Astrocyte (in vitro differentiated cells and primary cell): ENCODE measurements around the gene MFSD1. TPM values are rescaled to one million over a fixed set of nuclear protein-coding genes. Genes with fewer than 3 reads are reported as not detected.

Experiments used
- DNase-seq: peaks from one replicate; pipeline ENCODE4 v3.0.0-alpha.2; 2010; ENCODE audit warnings: low read depth
- FAIRE-seq: peaks from 2 replicates; lab custom pipeline; 2011; peaks lifted over from hg19 to GRCh38; lab: Jason Lieb, UNC
- H2AFZ ChIP-seq: 2 replicates; pipeline ENCODE4 v1.6.0; 2012; ENCODE audit warnings: low read depth, low read length, inconsistent platforms
- H3K27ac ChIP-seq: 2 replicates; pipeline ENCODE4 v1.5.1; 2011; ENCODE audit warnings: low read depth, low read length, inconsistent platforms
- H3K27me3 ChIP-seq: 2 replicates; pipeline ENCODE4 v1.6.0; 2011; ENCODE audit warnings: low read length, inconsistent platforms; ENCODE audit not compliant: insufficient read depth
- H3K36me3 ChIP-seq: 2 replicates; pipeline ENCODE4 v1.5.1; 2011; ENCODE audit warnings: low read length, inconsistent platforms; ENCODE audit not compliant: insufficient read depth
- H3K4me1 ChIP-seq: 2 replicates; pipeline ENCODE4 v1.5.1; 2011; ENCODE audit warnings: low read length, inconsistent platforms; ENCODE audit not compliant: insufficient read depth
- H3K4me2 ChIP-seq: 2 replicates; pipeline ENCODE4 v1.6.0; 2012; ENCODE audit warnings: low read length, inconsistent platforms
- H3K4me3 ChIP-seq: 2 replicates; pipeline ENCODE4 v1.5.1; 2011; ENCODE audit warnings: low read depth, mild to moderate bottlenecking, low read length, inconsistent platforms; ENCODE audit not compliant: insufficient read depth
- H3K79me2 ChIP-seq: 2 replicates; pipeline ENCODE4 v1.6.0; 2012; ENCODE audit warnings: mild to moderate bottlenecking, low read length, inconsistent platforms; ENCODE audit not compliant: insufficient read depth
- H3K9ac ChIP-seq: 2 replicates; pipeline ENCODE4 v1.6.0; 2012; ENCODE audit warnings: mild to moderate bottlenecking, low read length, inconsistent platforms
- H3K9me3 ChIP-seq: 2 replicates; pipeline ENCODE4 v1.5.1; 2012; ENCODE audit warnings: low read depth, mild to moderate bottlenecking, low read length, inconsistent platforms; ENCODE audit not compliant: insufficient read depth
- H4K20me1 ChIP-seq: 2 replicates; pipeline ENCODE4 v1.6.0; 2012; ENCODE audit warnings: low read length, inconsistent platforms; ENCODE audit not compliant: insufficient read depth
- H3K27ac Mint-ChIP-seq: one replicate; pipeline ENCODE4 v1.8.0; 2021; ENCODE audit warnings: mild to moderate bottlenecking, mixed read lengths; ENCODE audit not compliant: unreplicated experiment
- H3K27me3 Mint-ChIP-seq: one replicate; pipeline ENCODE4 v1.8.0; 2021; ENCODE audit warnings: low read depth, mixed read lengths; ENCODE audit not compliant: unreplicated experiment
- H3K36me3 Mint-ChIP-seq: one replicate; pipeline ENCODE4 v1.8.0; 2021; ENCODE audit warnings: low read depth, mixed read lengths; ENCODE audit not compliant: unreplicated experiment
- H3K4me1 Mint-ChIP-seq: one replicate; pipeline ENCODE4 v1.8.0; 2021; ENCODE audit warnings: low read depth, mixed read lengths; ENCODE audit not compliant: unreplicated experiment
- H3K4me3 Mint-ChIP-seq: one replicate; pipeline ENCODE4 v1.8.0; 2021; ENCODE audit warnings: mild to moderate bottlenecking, moderate library complexity, mixed read lengths; ENCODE audit not compliant: unreplicated experiment
- H3K9me3 Mint-ChIP-seq: one replicate; pipeline ENCODE4 v1.8.0; 2021; ENCODE audit warnings: mild to moderate bottlenecking, mixed read lengths; ENCODE audit not compliant: unreplicated experiment
- CTCF ChIP-seq: IDR thresholded peaks from 2 replicates; pipeline ENCODE4 v1.5.1; 2011; ENCODE audit warnings: low read depth, mild to moderate bottlenecking, inconsistent platforms, low read length, moderate library complexity; ENCODE audit not compliant: insufficient read depth
- EZH2 ChIP-seq: IDR thresholded peaks from 2 replicates; pipeline ENCODE4 v1.6.1; 2012; ENCODE audit warnings: mild to moderate bottlenecking, low read length, inconsistent platforms; ENCODE audit not compliant: insufficient read depth
- total RNA-seq: library from RNA; stranded (reverse); gene quantifications from 2 replicates; pipeline ENCODE4 v1.2.1, GENCODE V29; 2021

MFSD1 gene
- total RNA-seq, 1 donor from 2014 or later, result 62.2 TPM

DNA sequence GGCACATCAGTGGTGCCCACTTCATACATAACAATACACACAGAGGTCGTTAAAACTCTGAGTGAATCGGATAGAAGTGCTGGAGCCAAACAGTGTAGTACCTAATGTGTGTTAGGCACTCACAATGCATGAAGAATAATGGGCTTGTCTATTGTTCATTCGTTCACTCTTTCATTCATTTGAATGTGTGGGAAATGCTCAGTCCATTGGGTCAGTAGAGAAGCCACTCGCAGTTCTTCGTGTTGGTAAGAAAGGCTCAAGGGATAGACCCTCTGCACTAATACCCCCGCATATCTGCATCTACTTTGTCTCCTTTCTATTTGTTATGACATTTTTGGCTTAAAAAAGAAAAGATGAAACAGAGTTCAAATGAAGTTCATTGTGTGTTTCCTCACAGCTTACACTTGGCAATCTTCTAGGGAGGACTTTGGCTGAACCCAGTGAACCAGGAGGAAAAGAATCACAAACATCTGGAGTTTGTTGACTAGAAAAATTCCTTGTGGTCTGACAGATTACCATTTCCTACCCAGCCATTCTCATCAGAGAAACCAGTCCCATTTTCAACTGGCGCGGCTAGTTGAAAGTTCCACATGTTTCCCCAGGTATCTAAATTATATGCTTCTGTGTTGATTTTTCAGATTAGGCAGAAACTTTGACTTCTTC, 32.8 kb upstream of the MFSD1 start:
- H3K4me1 Mint-ChIP-seq, result peaks cover 29% of the 10 kb centered on the region
- no peaks in the 10 kb centered on the region for H4K20me1 ChIP-seq
- no peaks in the 10 kb centered on the region for H3K9me3 ChIP-seq
- H3K9me3 Mint-ChIP-seq, result no peaks in the 10 kb centered on the region
- peaks cover 36% of the 10 kb centered on the region for H3K4me1 ChIP-seq
- peak; percentile 98 for DNase-seq
- peak overlapping the region; percentile 81 for H3K27ac ChIP-seq
- H3K4me3 ChIP-seq, result peak overlapping the region; percentile 15
- peak; percentile 83 for FAIRE-seq
- H3K27ac Mint-ChIP-seq, result peak overlapping the region; percentile 63
- H2AFZ ChIP-seq, result no peak overlapping the region
- H3K9ac ChIP-seq, result peak overlapping the region; percentile 66
- H3K4me2 ChIP-seq, result peak overlapping the region; percentile 76
- H3K27me3 ChIP-seq, result no peaks in the 10 kb centered on the region
- H3K4me3 Mint-ChIP-seq, result peak overlapping the region; percentile 43
- no peaks in the 10 kb centered on the region for H3K36me3 ChIP-seq
- H3K79me2 ChIP-seq, result no peaks in the 10 kb centered on the region
- TF ChIP-seq CTCF, result no peak
- TF ChIP-seq EZH2, result no peak
- H3K36me3 Mint-ChIP-seq, result peaks cover 4% of the 10 kb centered on the region
- peaks cover 5% of the 10 kb centered on the region for H3K27me3 Mint-ChIP-seq

DNA sequence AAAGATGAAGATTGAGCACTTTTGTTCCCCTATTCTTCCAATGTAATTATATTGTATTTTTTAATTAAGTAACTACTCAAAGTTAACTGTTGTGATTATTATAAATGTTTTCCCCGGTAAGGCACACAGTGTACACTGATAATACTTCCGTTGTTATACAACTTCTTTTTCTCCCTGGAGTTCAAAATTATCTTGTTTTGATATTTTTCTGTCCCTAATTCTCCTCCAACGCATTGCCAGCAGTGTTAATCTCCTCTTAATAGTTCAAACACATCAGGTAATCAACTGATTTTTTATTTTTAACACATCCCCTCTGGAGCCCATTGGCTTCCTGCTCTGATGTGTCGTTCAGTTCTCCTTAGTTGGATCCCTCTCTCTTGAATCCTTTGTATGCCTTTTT, 32.3 kb upstream of the MFSD1 start:
- no peak overlapping the region for H3K4me3 Mint-ChIP-seq
- no peak overlapping the region for H2AFZ ChIP-seq
- peak overlapping the region; percentile 68 for H3K9ac ChIP-seq
- peak overlapping the region; percentile 63 for H3K27ac Mint-ChIP-seq
- H3K4me3 ChIP-seq, result peak overlapping the region; percentile 6
- peak overlapping the region; percentile 81 for H3K27ac ChIP-seq
- no peak for FAIRE-seq
- peaks cover 29% of the 10 kb centered on the region for H3K4me1 Mint-ChIP-seq
- no peaks in the 10 kb centered on the region for H4K20me1 ChIP-seq
- H3K36me3 Mint-ChIP-seq, result peaks cover 2% of the 10 kb centered on the region
- H3K9me3 Mint-ChIP-seq, result no peaks in the 10 kb centered on the region
- no peaks in the 10 kb centered on the region for H3K9me3 ChIP-seq
- H3K27me3 ChIP-seq, result no peaks in the 10 kb centered on the region
- peak overlapping the region; percentile 76 for H3K4me2 ChIP-seq
- no peaks in the 10 kb centered on the region for H3K36me3 ChIP-seq
- TF ChIP-seq EZH2, result no peak
- no peak for TF ChIP-seq CTCF
- no peaks in the 10 kb centered on the region for H3K79me2 ChIP-seq
- H3K4me1 ChIP-seq, result peaks cover 36% of the 10 kb centered on the region
- no peak for DNase-seq
- H3K27me3 Mint-ChIP-seq, result peaks cover 4% of the 10 kb centered on the region
